Measurements from ENCODE around the gene ZNF497.
A peak's percentile ranks its signal among the peaks of the same experiment; 100 is the strongest.

Gene ZNF497

GRCh38 chr19:58307736-58308135, 54.8 kb downstream of the ZNF497 start:
- no peak for DNase-seq (ENCODE audit: low read depth)

GRCh38 chr19:58305932-58306323, 56.6 kb downstream of the ZNF497 start:
- no peak for DNase-seq (ENCODE audit: low read depth)

- DNase-seq (ENCODE audit: low read depth) = peak; percentile 76
Measured at GRCh38 chr19:58305065-58305931, 57.3 kb downstream of the ZNF497 start, which contains the start of gene ERVK3-1. TSS of gene ERVK3-1 (plus strand) at chr19:58305377. CDS start at chr19:58312169, 6,792 bp downstream.

GRCh38 chr19:58304748-58305064, 57.8 kb downstream of the ZNF497 start:
- no peak for DNase-seq (ENCODE audit: low read depth)

All from HS-5 (cell line).